Measurements from ENCODE around the gene GRIK4.

DNA sequence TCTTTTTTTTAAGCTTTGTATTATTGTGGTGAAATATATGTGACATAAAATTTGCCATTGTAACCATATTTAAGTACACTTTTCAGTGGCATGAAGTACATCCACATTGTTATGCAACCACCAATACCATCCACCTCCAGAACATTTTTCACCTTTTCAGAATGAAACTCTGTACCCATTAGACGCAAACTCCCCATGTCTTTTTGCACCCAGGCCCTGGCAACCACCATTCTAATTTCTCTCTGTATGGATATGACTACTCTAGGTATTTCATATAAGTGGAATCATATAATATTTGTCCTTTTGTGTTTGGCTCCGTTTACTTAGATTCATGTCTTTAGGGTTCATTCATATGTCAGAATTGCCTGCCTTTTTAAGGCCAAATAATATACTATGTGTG, 329.5 kb downstream of the GRIK4 start:
- TF ChIP-seq POLR2A (IDR thresholded peaks at IDR 0.05): no peak
- TF ChIP-seq, protein P1, sequence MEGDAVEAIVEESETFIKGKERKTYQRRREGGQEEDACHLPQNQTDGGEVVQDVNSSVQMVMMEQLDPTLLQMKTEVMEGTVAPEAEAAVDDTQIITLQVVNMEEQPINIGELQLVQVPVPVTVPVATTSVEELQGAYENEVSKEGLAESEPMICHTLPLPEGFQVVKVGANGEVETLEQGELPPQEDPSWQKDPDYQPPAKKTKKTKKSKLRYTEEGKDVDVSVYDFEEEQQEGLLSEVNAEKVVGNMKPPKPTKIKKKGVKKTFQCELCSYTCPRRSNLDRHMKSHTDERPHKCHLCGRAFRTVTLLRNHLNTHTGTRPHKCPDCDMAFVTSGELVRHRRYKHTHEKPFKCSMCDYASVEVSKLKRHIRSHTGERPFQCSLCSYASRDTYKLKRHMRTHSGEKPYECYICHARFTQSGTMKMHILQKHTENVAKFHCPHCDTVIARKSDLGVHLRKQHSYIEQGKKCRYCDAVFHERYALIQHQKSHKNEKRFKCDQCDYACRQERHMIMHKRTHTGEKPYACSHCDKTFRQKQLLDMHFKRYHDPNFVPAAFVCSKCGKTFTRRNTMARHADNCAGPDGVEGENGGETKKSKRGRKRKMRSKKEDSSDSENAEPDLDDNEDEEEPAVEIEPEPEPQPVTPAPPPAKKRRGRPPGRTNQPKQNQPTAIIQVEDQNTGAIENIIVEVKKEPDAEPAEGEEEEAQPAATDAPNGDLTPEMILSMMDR (IDR thresholded peaks at IDR 0.05): no peak
